GM12864 (cell line): ENCODE results near the gene ELP5.
A peak's percentile ranks its signal among the peaks of the same experiment; 100 is the strongest.

Experiments used
- DNase-seq: peaks from one replicate; pipeline ENCODE4 v3.0.0-alpha.2; 2011; ENCODE audit warnings: low read depth
- H3K4me3 ChIP-seq: 2 replicates; pipeline ENCODE4 v1.5.1; 2011; ENCODE audit warnings: mild to moderate bottlenecking, low read depth, low read length, control low read depth
- CTCF ChIP-seq: IDR thresholded peaks from 2 replicates; pipeline ENCODE4 v1.5.1; 2011; ENCODE audit warnings: low read depth, mild to moderate bottlenecking, moderate library complexity, low read length, control low read depth, inconsistent platforms; ENCODE audit errors: missing control alignments

The ELP5 gene

DNA sequence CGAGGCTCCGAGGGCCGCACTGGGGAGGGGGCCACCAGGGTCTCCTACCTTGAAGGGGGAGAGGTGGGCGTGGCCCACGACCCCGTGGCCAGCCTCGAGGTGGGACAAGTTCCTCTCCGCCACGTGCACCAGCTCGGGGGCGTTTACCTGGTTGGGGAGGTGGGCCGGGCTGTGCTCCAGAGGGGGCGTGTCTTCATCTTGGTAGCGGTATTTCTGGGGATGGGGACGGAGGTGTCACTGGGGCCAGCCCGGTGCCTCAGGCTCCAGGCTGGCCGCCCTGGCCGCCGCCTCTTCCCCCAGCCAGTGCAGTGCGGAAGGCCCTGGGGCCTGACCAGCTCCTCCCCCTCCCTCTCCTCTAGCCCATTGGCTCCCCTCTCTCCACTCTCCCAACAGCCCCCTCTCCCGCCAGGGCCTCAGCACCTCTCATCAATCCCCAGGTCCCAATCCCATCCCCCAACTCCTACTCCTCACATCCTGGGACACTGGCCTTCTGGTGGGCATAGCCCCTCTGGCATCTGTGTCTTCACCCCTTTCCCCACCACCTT is 43.9 kb upstream of the ELP5 start:
- no peak overlapping the region for H3K4me3 ChIP-seq
- DNase-seq = no peak
- TF ChIP-seq CTCF = no peak

DNA sequence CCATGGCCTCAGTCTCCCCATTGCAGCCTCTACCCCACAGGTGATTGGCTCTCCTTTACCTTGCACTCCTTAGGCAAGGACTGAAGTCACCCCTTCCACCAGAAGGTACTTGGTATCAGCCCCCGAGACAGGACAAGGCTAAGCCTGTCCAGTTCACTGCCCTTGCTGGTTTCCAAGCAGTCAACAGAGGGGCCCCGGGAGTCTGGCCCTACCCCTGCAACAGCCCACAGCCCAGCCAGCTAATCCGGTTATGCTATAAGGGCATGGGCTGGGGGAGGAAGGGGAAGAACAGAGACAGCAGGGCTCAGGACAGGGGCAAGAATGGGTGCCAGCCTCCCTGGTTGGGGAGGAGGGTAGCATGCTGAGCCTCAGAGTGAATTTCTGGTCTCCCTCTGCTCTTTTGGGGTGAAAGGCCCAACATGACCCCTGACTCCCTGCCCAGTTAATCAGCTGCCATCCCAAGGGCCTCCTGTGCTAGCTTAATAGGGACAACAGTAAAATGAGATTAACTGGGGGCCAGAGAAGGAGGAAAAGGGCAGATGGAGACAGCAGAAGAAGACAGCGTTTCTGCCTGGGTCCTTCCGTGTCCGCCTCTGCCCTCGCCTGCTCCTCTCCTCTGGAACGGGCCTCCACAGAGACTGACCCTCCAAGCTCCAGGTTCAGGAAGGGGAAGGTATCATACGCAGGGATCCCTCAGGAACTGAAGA is 43.1 kb upstream of the ELP5 start:
- no peak for DNase-seq
- no peak for TF ChIP-seq CTCF
- no peak overlapping the region for H3K4me3 ChIP-seq

DNA sequence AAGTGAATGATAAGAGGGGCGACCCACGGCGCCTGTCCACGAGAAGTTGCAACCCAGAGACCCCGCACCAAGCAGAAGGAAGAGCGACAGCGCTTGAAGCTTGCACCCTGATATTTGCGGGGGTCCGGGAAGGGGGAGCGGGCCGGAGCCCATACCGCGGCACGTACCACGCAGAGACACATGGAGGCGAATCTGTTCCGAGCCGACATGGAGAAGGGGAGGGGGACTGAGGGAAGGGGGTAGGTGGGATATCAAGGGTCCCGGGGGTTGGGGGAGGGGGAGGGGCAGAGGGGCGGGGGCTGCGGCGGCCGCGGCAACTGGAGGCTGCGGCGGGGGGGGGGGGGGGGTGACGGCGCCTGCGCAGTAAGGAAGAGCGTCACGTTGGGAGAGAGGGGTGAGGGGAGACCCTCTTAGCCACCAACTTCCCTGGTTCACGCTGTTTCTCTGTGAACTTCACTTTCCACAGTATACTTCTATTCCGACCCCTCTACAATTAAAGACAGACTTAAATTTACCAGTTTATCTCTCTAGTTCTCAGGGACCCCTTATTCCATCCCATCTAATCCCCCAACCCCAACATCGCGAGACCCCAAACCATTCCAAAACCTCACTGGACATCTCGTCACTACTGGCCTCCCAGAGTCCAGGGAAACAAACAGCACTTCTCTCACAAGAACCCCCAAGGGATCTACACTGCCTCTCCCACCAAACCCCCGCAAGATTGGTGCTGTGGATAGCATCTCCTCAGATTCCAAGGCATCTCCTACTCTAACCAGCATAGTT is 40.3 kb upstream of the ELP5 start:
- no peak for DNase-seq
- no peak for TF ChIP-seq CTCF
- no peak overlapping the region for H3K4me3 ChIP-seq

GRCh38 chr17:7213895-7214299 is 38.1 kb upstream of the ELP5 start:
- TF ChIP-seq CTCF = peak; percentile 60
- DNase-seq = no peak
- H3K4me3 ChIP-seq = peak overlapping the region; percentile 42

- DNase-seq = peak; percentile 89
- TF ChIP-seq CTCF = peak; percentile 56
- peak overlapping the region; percentile 42 for H3K4me3 ChIP-seq
Measured at GRCh38 chr17:7214300-7215135, 37.5 kb upstream of the ELP5 start.

DNA sequence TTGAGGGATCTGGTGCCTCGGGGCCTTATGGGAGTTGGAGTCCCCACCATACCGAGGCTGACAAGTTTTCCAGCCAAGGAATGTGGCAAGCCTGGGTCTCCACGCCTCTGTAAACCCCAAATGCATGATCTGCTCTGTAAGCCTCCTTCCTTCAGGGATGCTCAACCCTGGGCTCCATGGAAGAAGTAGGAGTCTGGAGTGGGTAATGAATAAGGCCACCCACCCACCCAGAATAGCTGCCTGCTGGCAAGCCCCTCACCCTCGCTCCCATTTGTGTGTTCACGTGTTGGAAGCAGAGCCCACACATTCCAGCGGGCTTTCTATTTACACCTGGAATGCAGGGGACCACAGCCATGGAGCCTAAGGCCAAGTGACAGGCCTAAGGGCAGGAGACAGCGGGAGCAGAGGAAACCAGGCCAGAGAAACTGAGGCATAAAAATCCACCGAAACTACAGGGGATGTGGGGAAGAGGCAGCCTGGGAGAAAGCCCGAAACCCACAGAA is 36.8 kb upstream of the ELP5 start:
- no peak for TF ChIP-seq CTCF
- no peak overlapping the region for H3K4me3 ChIP-seq
- DNase-seq = no peak
